GM10248 (cell line): ENCODE measurements around the gene ZNF280C.
"Not testable (repeated sequence)": the region's sequence is repeated elsewhere in the genome, so short reads cannot be mapped to it uniquely, and the experiment has no call there.

Experiments used
- CTCF ChIA-PET: fragments of 300-600 bp; sonication (Branson Sonifier 250); formaldehyde crosslinking; extraction: SDS; loops from one replicate; lab custom pipeline; 2021; ENCODE audit warnings: antibody characterized with exemption; lab: Yijun Ruan, JAX
- POLR2A ChIA-PET: fragments of 350-650 bp; sonication (Branson Sonifier 250); formaldehyde crosslinking; extraction: SDS; loops from one replicate; lab custom pipeline; 2020; ENCODE audit warnings: antibody characterized with exemption; lab: Yijun Ruan, JAX
- DNase-seq: peaks from one replicate; pipeline ENCODE4 v3.0.0; 2012; ENCODE audit errors: extremely low spot score
- CTCF ChIP-seq: IDR thresholded peaks from 2 replicates; pipeline ENCODE4 v1.5.1; 2012; ENCODE audit warnings: mild to moderate bottlenecking, low read depth; ENCODE audit errors: extremely low read depth, missing control alignments, control extremely low read depth

Gene ZNF280C

GRCh38 chrX:130247996-130248395 lies 20.7 kb downstream of the ZNF280C start:
- ChIA-PET CTCF (no interaction called here), POLR2A (no interaction called here)
- TF ChIP-seq CTCF, result no peak
- no peak for DNase-seq

DNA sequence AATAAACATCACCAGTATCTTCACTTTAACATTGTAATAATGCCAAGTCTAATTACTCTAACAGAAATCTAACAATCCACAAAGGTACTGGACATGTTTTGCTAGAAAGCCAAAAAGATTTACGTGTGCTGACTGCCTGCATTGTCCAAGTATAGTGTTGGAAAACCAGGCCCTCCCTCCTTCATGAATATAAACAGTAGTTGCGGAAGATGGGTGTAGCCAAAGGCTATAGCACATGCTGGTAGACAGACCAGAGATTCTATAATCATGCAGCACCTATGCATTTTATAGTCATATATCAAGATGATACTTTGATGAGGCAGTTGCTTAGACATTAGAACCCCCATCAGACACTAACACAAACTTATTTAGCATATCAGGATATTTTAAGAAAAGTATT lies 22.6 kb downstream of the ZNF280C start:
- ChIA-PET POLR2A (no interaction called here), CTCF (no interaction called here)
- no peak for DNase-seq
- TF ChIP-seq CTCF, result no peak

- DNase-seq, result no peak
- no peak for TF ChIP-seq CTCF
- ChIA-PET POLR2A (no interaction called here), CTCF (no interaction called here)
Measured at GRCh38 chrX:130245441-130245840, 23.3 kb downstream of the ZNF280C start.

DNA sequence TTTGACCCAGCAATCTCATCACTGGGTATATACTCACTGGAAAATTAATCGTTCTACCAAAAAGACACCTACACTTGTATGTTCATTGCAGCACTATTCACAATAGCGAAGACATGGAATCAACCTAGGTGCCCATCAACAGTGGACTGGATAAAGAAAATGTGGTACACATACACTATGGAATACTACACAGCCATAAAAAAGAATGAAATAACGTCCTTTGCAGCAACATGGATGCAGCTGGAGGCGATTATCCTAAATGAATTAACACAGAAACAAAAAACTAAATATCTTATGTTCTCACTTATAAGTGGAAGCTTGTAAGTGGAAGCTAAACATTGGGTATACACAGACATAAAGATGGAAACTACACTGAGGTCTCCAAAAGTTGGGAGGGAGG lies 37.5 kb downstream of the ZNF280C start:
- POLR2A ChIA-PET, DNase-seq: not testable (repeated sequence)
- CTCF ChIA-PET, result interaction anchor here (1.4 kb wide), 1 partner anchor 9 kb away, joined by 3 read pairs; no protein-coding TSS in a partner anchor

GRCh38 chrX:130228871-130229270 lies 39.8 kb downstream of the ZNF280C start:
- POLR2A ChIA-PET, result no interaction called here
- CTCF ChIA-PET, result no interaction called here
- no peak for TF ChIP-seq CTCF
- DNase-seq, result no peak

GRCh38 chrX:130224810-130225209 lies 43.9 kb downstream of the ZNF280C start:
- TF ChIP-seq CTCF, result no peak
- POLR2A ChIA-PET, result no interaction called here
- CTCF ChIA-PET, result interaction anchor here (1.2 to 1.3 kb wide), 2 partner anchors 31 to 164 kb away, joined by 3 to 5 read pairs; no protein-coding TSS in a partner anchor
- no peak for DNase-seq

DNA sequence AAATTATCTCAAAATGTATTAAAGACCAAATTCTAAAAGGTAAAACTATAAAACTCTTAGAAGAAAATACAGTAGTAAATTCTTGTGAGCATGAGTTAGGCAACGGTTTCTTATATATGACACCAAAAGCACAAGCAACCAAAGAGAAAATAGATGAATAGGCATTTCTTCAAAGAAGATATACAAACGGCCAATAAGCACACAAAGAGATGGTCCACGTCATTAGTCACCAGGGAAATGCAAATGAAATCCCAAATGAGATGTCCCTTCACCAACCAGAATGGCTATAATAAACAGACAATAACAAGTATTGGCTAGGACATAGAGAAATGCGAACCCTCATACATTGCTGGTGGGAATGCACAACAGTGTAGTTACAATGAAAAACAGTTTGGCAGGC lies 52.4 kb downstream of the ZNF280C start:
- ChIA-PET POLR2A (no interaction called here), CTCF (no interaction called here)
- no peak for TF ChIP-seq CTCF
- DNase-seq, result no peak
